Breast epithelium (tissue), 4 donors: ENCODE results near the gene FHIP1B. TPM values are rescaled to one million over a fixed set of nuclear protein-coding genes. Genes with fewer than 3 reads are reported as not detected.

Source experiments
- DNase-seq, 2 donors: peaks; one replicate each; pipeline ENCODE4 v3.0.0-alpha.2; 2019; ENCODE audit warnings: low spot score in 2 of 2
- H3K27ac ChIP-seq, 2 donors: fragments of 200-600 bp; sonication (generic) in 1 of 2; one replicate each; pipeline ENCODE4 v1.5.1; 2016 to 2019; ENCODE audit warnings: mild to moderate bottlenecking in 1 of 2
- H3K27me3 ChIP-seq, 2 donors: fragments of 200-600 bp; sonication (generic) in 1 of 2; one replicate each; pipeline versions ENCODE4 v1.5.1 to v1.6.0; 2017 to 2019; ENCODE audit warnings: control low read depth in 1 of 2, mild to moderate bottlenecking in 1 of 2
- H3K36me3 ChIP-seq: fragments of 200-600 bp; one replicate; pipeline ENCODE4 v1.5.1; 2019
- H3K4me1 ChIP-seq, 2 donors: fragments of 200-600 bp; sonication (generic); one replicate each; pipeline ENCODE4 v1.5.1; 2016 to 2019; ENCODE audit warnings: control low read depth in 1 of 2
- H3K4me3 ChIP-seq, 3 donors: fragments of 200-600 bp; sonication (generic); 1 replicate in 2 of 3; 2 replicates in 1 of 3; pipeline ENCODE4 v1.5.1; 2016 to 2019; ENCODE audit warnings: mild to moderate bottlenecking in 3 of 3, moderate library complexity in 2 of 3
- H3K9me3 ChIP-seq, 2 donors: fragments of 200-600 bp; sonication (generic) in 1 of 2; one replicate each; pipeline ENCODE4 v1.5.1; 2016 to 2019; ENCODE audit warnings: control low read depth in 1 of 2
- CTCF ChIP-seq, 3 donors: fragments of 450-650 bp; IDR thresholded peaks; one replicate each; pipeline ENCODE4 v1.5.1; 2016 to 2017; ENCODE audit warnings: antibody characterized with exemption in 3 of 3, mild to moderate bottlenecking in 3 of 3, moderate library complexity in 3 of 3
- POLR2A ChIP-seq: fragments of 450-650 bp; IDR thresholded peaks from one replicate; pipeline ENCODE4 v1.6.1; 2016; ENCODE audit warnings: antibody characterized with exemption, mild to moderate bottlenecking, moderate library complexity
- POLR2AphosphoS5 ChIP-seq, 3 donors: sonication (generic); formaldehyde crosslinking; IDR thresholded peaks; one replicate each; pipeline ENCODE4 v1.6.1; 2017; ENCODE audit warnings: antibody characterized with exemption in 3 of 3
- intact Hi-C: fragments of 100-400 bp; cut with DNase I; formaldehyde crosslinking; loops from one replicate; pipeline ENCODE4 v1.15.1; 2023; ENCODE audit warnings: low total_unique reads
- total RNA-seq, 3 donors: library from RNA; depleted of rRNA; stranded (reverse); fragments of >200 nt; gene quantifications; one replicate each; pipeline ENCODE4 v1.1.0, GENCODE V29; 2016

FHIP1B gene
- total RNA-seq, 3 donors from 2014 or later = 34.7 to 42.6 (median 42.1) TPM

GRCh38 chr11:6205366-6205765 lies 29.1 kb downstream of the FHIP1B start, which contains the start of gene C11orf42:
C11orf42 (plus strand) TSS chr11:6205557; CDS start chr11:6205616, 59 bp downstream.
- no peak for DNase-seq
- intact Hi-C loops = no loop called here
- Histone ChIP-seq H3K27me3 (no peaks in the 10 kb centered on the region), H3K27ac (no peak within 1 kb of the TSS), H3K9me3 (no peaks in the 10 kb centered on the region), H3K36me3 (no peaks in the 10 kb centered on the region), H3K4me1 (no peaks in the 10 kb centered on the region), H3K4me3 (no peak within 1 kb of the TSS)
- TF ChIP-seq POLR2A = no peak
- no peak for TF ChIP-seq CTCF (IDR thresholded peaks at IDR 0.05)
- TF ChIP-seq POLR2AphosphoS5 (IDR thresholded peaks at IDR 0.05) = no peak

- Histone ChIP-seq H3K27me3 (no peaks in the 10 kb centered on the region), H3K4me1 (no peaks in the 10 kb centered on the region), H3K27ac (no peak overlapping the region), H3K36me3 (no peaks in the 10 kb centered on the region), H3K9me3 (no peaks in the 10 kb centered on the region), H3K4me3 (no peak overlapping the region)
- no peak for TF ChIP-seq CTCF (IDR thresholded peaks at IDR 0.05)
- no peak for TF ChIP-seq POLR2A
- TF ChIP-seq POLR2AphosphoS5 (IDR thresholded peaks at IDR 0.05) = no peak
- intact Hi-C loops = no loop called here
- DNase-seq = no peak
These were observed 29.7 kb downstream of the FHIP1B start for GRCh38 chr11:6204706-6205105.

DNA sequence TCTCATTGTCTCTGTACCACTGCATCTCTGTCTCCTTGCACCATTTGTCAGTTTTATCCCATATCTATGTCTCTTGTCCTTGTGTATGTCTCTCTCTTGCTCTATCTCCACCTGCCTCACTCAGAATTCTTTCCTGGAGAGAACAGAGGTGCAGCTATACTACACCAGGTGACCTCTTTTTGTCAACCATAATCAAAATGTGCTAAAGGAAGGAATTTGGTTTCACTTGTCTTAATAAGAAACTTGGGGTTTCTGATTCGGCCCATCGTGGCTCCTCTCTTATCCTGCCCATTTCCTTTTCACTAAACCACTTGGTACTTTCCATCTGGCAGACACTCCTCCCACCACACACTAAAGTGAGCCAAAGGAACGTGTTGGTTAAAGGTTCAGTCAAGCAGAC lies 31.1 kb downstream of the FHIP1B start:
- Histone ChIP-seq H3K27ac (no peak overlapping the region), H3K4me1 (no peaks in the 10 kb centered on the region), H3K36me3 (no peaks in the 10 kb centered on the region), H3K9me3 (no peaks in the 10 kb centered on the region), H3K27me3 (no peaks in the 10 kb centered on the region), H3K4me3 (no peak overlapping the region)
- TF ChIP-seq CTCF (IDR thresholded peaks at IDR 0.05) = no peak
- TF ChIP-seq POLR2AphosphoS5 (IDR thresholded peaks at IDR 0.05) = no peak
- TF ChIP-seq POLR2A = no peak
- no peak for DNase-seq
- intact Hi-C loops = no loop called here

DNA sequence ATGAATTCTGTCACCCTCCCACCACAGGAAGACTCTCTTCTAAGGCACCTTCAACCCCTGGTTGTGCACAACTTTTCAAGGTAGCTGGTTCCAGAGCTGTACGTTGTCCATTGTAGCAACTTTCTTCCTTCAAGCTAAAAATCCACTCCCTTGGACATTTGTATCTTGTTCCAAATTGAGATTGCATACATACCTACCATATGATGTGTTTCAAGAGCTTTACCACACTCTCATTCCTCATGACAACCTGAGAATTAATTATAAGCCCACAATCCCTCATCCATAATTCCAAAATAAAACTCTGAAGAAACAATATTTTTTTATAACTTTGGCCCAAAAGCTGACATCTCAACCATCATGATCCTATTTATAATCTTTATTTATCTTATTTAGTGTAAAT lies 32.4 kb downstream of the FHIP1B start:
- intact Hi-C loops = no loop called here

DNA sequence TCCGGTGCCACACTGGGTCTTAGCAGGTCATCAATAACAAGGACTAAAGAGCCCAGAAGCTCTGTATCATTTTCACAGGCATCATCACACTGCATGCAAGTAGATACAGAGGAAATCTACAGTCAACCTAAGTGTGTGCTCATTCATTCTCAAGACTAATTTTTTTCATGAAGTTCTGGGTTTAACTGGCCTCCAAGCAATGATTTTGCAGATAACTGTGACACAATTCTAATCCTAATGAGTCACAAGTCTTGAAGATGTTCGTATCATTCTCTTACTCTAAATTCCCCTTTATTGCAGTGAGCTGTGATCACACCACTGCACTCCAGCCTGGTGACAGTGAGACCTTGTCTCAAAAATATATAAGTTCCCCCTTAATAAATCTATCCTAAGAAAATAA lies 33.0 kb downstream of the FHIP1B start:
- Histone ChIP-seq H3K4me3 (no peak overlapping the region), H3K27me3 (no peaks in the 10 kb centered on the region), H3K9me3 (no peaks in the 10 kb centered on the region), H3K27ac (no peak overlapping the region), H3K36me3 (no peaks in the 10 kb centered on the region), H3K4me1 (no peaks in the 10 kb centered on the region)
- DNase-seq = no peak
- intact Hi-C loops = no loop called here
- TF ChIP-seq POLR2A = no peak
- TF ChIP-seq POLR2AphosphoS5 (IDR thresholded peaks at IDR 0.05) = no peak
- no peak for TF ChIP-seq CTCF (IDR thresholded peaks at IDR 0.05)

More for the DNA sequence above, 32.4 kb downstream of the FHIP1B start:
- TF ChIP-seq POLR2AphosphoS5 (IDR thresholded peaks at IDR 0.05) (no peak), POLR2A (no peak), CTCF (IDR thresholded peaks at IDR 0.05) (no peak)
- Histone ChIP-seq H3K4me1 (no peaks in the 10 kb centered on the region), H3K36me3 (no peaks in the 10 kb centered on the region), H3K4me3 (no peak overlapping the region), H3K9me3 (no peaks in the 10 kb centered on the region), H3K27ac (no peak overlapping the region), H3K27me3 (no peaks in the 10 kb centered on the region)
- DNase-seq = no peak
